Activated CD4-positive, CD25-positive, alpha-beta regulatory T cell treated with anti-CD3 and anti-CD28 coated beads, Interleukin-2, amount 50 U/mL, for 24 hours (primary cell): ENCODE results near the gene DAB2IP.

Experiments
- ATAC-seq, 2 donors: fragments of 150-1000 bp; cut with Tn5 transposase; one replicate each; pipeline ENCODE4 v1.10.0; 2021; ENCODE audit warnings: mild to moderate bottlenecking in 1 of 2, moderate library complexity in 1 of 2

DAB2IP gene

DNA sequence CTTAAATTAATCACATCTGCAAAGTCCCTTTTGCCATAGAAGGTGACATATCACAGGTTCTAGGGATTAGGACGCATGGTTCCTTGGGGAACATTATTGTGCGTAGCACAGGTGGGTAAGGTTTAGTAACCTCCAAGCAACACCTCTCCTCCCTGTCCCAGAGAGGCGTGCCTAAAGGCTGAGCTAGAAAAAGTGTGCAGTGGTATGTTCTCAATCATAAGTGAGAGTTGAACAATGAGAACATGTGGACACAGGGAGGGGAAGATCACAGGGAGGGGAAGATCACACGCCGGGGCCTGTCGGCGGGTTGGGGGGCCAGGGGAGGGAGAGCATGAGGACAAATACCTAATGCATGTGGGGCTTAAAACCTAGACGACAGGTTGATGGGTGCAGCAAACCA, 14.9 kb downstream of the DAB2IP start:
- ATAC-seq, result no peak

DNA sequence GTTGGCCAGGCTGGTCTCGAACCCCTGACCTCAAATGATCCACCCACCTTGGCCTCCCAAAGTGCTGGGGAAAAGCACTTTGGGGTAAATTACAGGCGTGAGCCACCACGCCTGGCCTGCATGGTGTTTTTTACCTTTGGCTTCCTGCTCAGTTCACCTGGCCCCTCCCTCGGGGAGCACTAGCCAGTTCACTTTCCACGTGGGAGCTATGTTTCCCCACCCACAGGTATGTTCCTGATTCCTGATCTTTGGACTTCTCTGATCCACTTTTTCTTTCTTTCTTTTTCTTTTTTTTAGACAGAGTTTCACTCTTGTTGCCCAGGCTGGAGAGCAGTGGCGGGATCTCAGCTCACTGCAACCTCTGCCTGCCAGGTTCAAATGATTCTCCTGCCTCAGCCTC, 15.8 kb downstream of the DAB2IP start:
- ATAC-seq, result no peak

DNA sequence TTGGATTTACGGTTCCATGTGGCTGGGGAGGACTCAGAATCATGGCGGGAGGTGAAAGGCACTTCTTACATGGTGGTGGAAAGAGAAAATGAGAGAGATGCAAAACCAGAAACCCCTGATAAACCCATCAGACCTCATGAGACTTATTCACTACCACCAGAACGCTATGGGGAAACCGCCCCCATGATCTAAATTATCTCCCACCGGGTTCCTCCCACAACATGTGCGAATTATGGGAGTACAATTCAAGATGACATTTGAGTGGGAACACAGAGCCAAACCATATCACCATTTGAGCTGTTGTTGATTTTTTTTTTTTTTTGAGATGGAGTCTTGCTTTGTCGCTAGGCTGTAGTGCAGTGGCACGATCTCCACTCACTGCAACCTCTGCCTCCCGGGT, 16.5 kb downstream of the DAB2IP start:
- ATAC-seq, result no peak

DNA sequence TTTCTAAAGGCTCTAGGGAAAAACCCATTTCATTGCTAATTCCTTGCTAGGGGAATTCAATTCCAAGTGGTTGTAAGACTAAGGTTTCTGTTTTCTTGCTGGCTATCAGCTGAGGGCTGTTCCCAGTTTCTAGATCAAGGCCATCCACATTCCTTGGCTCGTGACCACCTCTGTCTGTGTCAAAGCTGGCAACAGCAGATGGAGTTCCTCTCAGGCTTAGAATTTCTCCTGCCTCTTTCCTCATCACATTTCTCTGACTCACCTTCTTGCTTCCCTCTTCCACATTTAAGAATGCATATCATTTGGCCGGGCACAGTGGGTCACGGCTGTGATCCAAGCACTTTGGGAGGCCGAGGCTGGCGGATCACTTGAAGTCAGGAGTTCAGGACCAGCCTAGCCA, 19.0 kb downstream of the DAB2IP start:
- no peak for ATAC-seq

DNA sequence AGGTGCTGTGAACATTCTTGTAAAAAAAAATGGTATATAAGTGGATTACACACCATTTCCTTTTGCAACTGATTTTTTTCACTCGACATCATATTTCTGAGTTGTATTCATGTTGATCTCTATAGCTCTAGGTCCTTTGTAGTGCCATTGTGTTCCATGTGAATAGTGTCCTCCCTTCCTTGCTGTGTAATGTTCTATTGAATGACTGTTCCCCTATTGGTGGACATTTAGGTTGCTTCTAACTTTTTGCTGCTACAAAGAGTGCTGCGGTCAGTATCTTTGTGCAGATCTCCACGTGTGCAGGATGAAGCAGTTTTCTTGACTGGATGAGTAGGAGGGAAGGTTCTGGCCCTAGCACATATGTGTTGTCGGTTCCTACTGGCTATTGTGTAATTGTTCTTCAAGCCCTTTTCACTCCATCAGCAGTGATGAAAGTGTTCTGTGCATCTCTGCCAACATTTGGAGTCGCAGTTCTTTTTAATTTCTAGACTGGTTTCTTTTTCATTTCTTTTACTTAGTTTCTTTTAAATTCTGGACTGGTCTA, 20.2 kb downstream of the DAB2IP start:
- no peak for ATAC-seq

DNA sequence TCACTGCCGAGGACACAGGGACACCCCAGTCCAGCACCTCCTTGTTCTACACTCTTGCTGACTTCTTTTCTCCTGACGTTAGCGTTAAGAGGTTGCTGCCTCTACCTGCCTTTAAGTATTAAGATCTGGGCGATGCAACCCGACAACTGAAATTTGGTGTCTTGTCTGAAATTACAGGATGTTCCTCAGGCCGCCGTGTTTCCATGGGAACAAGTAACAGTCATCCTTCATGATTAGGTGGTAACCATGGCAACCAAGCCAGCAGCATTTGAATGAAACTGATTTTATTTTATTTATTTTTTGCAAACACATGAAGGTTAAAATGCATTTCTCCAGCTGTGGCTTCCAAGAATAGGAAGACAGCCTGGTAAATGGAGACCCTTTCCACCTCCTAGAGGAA, 20.8 kb downstream of the DAB2IP start:
- ATAC-seq, result no peak

DNA sequence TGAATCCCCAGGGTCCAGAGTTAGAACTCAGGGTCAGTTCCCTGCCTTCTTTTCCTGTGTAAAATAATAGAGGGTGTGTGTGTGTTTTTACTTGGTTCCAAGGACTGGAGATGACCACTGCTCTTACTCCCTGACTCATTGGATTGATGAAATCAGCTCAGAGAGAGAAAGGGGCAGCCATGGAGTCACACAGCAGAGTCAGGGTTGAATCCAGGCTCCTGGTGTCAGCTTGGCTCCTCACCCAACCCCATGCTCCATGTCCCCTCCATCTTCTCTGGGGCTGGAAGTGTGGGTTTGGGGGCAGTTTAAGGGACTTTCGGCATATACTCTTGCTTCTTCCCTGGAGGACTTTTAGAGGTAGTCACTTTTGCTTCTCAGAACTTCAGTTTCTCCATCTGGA, 21.6 kb downstream of the DAB2IP start:
- ATAC-seq, result no peak

DNA sequence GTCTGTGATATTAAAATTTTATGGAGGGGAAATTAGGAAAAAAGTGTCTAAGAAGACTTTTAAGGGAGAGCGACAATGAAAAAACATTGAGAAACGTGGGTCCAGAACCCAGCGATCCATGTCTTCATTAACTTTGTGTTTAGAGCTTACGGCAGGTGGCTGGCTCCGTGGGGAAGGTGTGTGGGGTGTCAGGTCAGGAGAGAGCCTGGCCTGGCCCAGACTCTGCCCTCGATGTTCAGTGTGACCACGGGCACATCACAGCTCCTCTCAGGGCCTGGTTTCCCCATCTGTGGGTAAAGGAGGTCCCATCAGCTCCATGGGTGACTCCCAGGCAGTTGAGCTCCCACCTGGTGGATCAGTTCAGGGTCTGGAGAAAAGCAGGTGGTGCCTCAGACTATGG, 22.1 kb downstream of the DAB2IP start:
- no peak for ATAC-seq

DNA sequence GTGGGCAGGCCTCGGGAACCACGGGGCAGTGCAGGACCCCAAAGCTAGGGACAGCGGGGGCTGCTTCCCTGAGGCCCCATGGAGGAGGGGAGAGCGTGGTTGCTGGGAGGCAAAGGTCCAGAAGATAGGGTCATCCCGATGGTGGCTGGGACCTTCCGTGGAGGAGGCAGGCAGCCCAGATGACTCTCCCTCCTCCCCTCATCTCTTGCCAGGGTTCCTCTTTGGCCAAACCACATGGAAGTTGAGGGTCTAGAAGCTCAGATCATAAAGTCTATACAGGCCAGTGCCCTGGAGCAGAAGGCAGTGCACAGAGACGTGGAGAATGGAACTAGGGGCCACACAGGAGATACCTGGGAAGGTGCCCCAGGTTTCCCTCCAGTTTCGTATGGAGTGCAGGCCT, 22.6 kb downstream of the DAB2IP start:
- ATAC-seq, result no peak

DNA sequence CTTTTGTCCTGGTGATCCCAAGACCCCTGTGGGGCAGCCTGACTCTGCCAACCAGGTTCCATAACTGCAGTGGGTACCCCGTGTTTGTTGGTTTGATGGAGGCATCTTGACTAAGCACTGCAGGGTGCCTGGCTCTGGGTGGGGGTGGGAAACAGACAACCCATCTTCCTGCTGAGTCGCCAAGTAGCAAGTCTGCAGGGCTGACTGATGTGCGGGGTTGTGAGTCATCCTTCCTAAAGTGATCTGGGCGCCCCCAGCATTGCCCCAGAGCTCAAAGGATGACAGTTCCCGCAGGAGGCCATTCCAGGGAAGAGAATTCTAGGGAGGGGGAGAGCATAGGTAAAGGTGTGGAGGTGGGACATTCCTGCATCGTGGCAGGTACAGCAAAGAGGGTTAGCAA, 23.5 kb downstream of the DAB2IP start:
- ATAC-seq, result no peak

DNA sequence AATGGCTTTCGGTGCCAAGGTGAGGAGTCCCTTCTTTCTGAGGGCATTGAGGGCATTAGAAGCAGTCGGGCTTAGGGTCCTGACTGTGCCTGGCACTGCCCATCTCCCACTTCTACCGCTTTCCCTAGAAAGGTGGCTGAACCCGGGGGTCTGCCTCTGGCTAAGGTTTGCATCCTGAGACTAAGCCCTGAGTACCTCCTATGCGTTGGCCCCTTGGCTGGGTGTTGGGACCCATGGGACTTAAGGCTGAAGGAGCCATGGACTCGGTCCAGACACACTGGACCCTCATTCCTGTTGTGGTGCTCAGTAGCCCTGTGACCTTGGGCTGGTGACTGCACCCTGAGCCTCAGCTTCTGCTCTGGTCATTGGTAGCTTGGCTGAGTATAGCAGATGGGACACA, 23.9 kb downstream of the DAB2IP start:
- no peak for ATAC-seq

DNA sequence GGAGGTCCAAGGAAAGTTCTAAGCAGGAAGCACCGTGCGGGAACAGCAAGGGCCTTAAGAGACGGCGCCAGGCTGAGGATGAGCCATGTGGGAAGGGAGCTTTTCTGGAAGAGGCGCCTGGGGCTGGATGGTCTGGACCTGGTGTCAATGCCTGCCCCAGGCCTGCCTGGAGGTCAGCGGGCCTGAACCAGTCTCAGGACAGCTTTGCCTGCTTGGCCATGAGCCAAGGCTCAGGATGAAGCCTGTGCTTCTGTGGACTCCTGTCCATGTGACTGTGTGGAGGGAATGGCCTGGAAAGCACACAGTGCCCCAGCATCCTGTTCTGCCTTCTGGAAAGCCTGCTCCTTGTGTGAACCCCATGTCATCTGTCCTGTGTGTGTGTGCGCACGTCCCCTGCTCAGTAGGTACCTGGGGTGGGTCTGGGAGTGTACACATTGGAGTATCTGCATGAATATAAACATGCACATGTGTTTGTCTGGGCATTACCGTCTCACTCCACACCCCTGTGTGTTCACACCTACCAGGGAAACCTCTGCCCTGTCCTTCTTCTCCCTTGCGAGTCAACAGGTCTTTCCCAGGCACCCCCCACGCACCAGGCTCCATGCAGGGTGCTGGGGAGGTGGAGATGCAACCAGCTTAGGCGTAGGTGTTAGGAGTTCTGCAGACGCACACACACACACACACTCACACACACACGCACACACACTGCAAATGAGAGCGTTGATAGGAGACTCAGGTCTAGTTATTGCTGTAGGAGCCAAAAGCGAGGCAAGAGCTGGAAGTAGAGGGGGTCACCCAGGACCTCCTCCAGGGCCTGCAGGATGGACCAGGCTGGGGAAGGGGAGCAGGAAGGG, 24.8 kb downstream of the DAB2IP start:
- no peak for ATAC-seq

DNA sequence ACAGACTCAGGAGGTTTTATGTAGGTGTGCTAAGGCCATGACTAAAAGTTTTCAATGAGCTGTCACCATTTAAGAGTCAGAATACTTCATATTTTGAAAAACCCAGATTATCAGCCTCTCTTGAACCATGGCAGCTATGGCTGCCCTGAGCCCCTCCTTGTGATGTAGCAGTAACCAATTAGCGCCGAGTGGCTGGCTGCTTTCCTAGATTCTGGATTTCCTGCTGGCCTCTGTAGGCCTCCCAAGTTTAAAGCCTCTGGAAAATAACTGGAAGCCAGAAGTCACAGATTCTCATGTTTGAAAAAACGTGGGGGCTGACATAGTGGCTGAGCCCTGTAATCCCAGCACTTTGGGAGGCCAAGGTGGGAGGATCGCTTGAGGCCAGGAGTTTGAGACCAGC, 25.5 kb downstream of the DAB2IP start:
- ATAC-seq, result no peak

DNA sequence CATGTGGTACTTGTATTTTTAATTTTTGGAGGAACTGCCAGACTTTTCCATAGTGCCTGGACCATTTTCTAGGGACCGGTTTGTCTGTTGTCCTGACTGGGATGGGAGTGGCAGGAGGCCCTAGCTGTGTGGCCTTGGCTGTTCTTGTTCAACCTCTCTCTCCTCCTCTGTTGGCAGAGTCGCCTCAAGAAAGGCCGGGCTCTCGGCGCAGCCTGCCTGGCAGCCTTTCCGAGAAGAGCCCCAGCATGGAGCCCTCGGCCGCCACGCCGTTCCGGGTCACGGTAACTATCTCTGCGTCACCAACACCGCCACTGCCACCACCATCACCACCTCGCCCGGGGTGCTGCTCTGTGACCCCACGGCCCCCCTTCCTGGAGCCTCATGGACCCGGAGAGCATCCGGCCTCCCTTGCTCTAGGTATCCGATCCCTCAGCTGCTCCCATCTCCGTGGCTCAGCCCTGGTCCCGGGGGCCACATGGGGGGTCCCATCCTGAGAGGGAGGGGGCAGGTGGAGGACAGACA, 27.1 kb downstream of the DAB2IP start:
- ATAC-seq, result no peak

DNA sequence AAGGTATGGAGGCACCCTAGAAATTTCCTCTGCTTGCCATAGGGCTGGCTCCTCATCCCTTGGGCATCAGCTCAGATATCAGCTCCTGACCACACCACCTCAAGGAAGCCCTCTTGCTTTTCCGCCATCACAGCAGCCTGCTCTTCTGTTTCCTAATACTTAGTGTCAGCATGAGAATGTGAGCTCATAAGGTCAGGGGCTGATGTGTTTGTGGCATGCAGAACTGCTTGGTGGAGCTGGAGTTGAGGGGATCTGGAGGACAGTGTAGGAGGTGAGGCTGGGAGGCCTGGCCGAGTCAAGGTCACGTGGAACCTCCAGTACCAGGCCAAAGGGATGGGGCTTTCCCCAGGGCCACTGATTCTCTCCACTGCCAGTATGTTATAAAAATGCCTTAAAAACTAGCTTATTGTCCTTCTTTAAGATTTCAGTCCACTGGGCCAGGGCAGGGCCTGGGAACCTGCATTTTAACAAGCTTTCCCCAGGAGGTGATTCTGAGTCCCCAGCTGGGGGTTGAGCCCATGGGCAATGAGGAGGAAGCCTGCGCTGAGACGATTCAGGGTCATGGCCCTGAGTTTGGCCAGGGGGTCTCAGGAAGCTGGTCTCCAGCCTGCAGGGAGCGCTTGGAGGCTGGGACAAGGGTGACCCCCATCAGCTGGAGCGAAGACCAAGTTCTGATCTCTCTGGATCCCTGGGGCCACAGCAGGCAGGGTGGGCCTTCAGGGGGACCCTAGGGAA, 28.6 kb downstream of the DAB2IP start:
- ATAC-seq, result no peak

DNA sequence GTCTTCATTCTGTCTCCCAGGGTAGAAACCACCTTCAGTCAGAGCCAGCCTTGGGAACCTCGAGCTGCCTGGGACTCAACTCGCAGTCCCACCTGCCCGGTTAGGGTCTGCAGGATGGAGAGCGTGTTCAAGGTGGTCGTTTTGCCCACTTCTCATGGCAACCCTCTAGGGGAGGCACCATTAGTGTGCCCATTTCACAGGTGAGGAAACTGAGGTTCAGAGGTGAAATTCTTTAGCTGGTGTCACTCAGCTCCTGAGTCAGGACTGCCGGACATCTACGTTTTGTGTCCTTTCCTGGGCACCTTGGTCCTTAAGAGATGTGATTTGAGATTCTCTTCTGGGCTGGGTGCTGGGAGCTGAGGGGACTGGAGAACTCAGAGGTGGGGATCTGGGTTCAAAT, 30.0 kb downstream of the DAB2IP start:
- ATAC-seq, result no peak

DNA sequence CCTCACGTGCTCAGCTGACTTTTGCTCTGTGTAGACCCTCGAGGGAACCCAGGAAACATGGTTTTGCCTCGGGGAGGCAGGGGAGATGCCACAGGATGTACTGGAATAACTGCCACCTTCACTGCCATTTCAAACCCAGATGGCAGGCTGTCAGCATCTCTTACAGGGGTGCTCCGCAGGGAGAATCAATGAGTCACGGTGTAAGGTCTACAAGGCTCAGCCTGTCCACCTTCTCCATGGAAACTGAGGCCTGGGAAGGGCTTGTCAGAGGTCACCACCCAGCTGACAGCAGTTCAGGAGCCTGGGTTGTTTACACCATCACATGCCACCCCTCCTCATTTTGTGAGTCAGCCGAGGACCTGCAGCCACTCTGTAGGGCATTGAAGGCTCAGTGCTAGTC, 30.8 kb downstream of the DAB2IP start:
- no peak for ATAC-seq

DNA sequence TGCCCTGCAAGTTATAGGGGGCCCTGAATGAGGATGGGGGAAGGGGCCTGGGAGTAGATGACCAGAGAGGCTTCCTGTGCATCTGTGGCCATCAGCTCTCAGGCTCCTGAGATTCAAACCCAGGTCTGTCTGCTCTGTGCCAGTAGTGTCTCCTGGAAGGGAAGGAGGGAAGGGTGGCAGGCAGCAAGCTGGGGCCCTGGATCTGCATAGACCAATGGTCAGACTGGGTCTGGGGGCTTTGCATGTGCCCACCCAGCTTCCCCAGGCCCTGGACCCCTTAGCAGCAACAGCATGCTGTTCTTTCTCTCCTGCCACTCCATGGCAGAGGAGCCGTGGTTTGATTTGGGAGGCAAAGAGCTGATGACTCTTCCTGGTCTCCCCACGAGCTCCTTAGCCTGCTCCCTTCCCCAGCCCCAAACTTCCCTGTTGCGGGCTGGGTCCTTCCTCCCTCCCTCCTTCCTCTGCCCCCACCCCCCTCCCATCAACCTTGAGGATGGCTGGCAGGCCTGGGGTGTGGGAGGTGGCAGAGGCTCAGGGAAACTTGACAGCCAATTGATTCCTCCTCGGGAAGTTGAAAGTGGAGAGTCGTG, 31.6 kb downstream of the DAB2IP start:
- no peak for ATAC-seq

DNA sequence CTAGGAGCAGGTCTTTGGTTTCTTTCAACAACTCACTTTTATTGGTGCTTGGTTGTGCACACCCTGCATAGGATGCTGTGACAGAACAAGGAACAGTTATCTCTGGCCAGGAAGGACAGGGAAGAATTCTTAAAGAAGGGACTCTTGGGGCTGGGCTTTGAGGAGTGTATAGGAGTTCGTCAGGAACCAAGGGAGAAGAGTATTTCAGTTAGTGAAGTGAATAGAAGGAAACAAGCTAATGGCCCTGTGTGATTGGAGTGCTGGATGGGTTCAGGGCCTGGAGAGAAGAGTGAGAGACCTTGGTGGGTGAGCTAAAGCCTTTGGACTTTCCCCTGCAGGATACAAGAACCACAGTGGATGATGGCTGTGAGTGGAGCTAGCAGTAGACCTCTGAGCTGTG, 32.2 kb downstream of the DAB2IP start:
- ATAC-seq, result no peak

DNA sequence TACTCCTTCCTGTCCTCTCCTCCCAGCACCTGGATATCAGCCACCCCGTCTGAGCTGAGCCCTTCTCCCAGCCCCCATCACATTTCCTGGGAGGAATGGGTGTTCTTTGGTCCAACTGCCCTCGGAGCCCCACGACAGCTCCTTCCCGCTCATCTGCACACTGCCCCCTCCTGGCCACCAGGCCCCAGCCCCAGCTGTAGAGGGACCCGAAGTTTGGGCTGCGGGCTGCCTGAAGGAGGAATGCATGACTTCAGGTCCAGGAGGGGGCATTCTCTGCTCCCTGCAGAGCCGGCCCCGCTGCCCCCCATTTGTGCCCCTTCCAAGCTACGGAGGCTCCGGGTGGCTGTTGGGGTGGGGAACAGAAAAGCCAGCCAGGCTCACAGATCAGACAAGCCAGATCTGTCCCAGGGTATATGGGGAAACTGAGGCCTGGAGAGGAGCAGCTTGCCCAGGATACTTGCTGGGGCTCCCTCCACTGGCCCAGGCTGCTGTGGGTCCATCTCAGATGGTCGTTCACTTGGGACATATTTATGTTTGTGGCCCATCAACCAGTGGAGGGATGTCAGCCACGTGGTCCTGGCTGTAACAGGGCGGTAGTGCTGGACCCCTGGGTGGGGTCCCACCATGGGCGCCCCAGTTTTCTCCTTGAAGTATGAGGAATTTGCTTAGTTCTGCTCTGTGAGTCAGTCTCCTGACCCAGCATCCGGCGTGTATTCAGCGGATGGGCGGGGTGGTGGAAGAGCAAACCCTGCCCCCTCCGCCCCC, 33.1 kb downstream of the DAB2IP start:
- no peak for ATAC-seq

DNA sequence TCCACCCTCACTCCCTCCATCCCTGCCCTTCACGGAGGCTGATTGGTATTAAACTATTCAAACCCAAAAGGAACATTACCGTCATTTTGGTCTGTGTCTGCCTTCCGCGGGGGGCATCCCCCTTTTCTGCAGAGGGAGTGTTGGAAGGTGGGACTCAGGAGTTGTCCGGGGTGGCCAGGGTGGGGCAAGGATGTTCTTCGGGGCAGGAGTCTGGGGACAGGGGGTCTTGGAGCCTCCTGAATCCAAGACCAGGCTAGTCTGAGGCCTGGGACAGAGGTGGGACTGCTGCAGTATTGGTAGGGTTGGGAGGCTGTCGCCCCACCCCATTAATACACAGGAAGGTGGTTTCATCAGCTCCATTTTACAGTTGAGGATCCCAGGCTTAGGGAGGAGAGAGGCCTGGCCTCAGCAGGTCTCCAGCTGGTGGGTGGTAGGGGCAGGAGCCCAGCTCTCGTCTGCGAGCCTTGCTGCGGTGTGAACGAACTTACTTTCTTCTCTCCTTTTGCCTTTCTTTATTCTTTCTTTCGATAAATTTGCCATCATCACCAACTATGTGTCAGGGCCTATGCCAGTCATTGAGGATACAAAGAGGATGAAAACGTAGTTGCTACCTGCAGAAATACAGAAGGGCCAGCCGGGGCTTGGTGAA, 33.8 kb downstream of the DAB2IP start:
- ATAC-seq, result no peak

DNA sequence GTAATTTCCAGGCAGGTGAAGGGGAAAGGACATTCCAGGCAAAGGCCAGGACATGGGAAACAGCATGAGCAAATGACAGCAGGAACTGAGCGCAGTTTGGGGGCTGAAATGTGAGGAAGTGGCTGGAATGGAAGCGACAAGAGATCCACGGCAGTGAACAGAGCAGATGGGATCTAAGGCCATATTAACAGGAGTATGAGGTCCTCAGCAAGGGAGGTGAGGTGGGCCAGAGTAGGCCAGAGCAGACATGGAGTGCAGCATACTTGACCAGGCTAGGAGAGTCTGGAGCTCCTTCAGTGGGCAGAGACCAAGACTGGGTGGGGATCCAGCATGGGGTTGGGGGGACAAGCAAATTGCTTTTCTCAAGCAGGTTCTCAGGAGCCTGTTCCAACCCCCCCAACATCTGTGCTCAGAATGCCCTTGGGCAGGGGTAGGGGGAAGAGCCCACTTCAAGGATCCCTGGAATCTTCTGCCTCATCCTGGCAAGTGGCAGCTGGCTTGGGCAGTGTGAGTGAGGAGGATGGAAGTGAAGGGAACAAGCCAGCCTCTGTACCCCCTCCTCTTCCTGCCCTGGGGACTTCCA, 34.5 kb downstream of the DAB2IP start:
- no peak for ATAC-seq
